Left ventricle myocardium inferior (tissue), 1 donor: ENCODE results near the gene NEURL1. TPM values are rescaled to one million over a fixed set of nuclear protein-coding genes. Genes with fewer than 3 reads are reported as not detected.
A peak's percentile ranks its signal among the peaks of the same experiment; 100 is the strongest.

Experiments
- DNase-seq: peaks from one replicate; pipeline ENCODE4 v3.0.0-alpha.2; 2020
- H3K27ac ChIP-seq: fragments of 200-600 bp; replicated peaks from 2 replicates; pipeline ENCODE4 v1.8.0; 2021
- H3K27me3 ChIP-seq: fragments of 200-600 bp; 2 replicates; pipeline ENCODE4 v1.8.0; 2021; ENCODE audit warnings: low read depth
- H3K36me3 ChIP-seq: fragments of 200-600 bp; 2 replicates; pipeline ENCODE4 v1.8.0; 2021
- H3K4me1 ChIP-seq: fragments of 200-600 bp; 2 replicates; pipeline ENCODE4 v1.8.0; 2021
- H3K4me3 ChIP-seq: fragments of 200-600 bp; 2 replicates; pipeline ENCODE4 v1.8.0; 2021; ENCODE audit warnings: mild to moderate bottlenecking, moderate library complexity
- H3K9me3 ChIP-seq: fragments of 200-600 bp; replicated peaks from 2 replicates; pipeline ENCODE4 v1.8.0; 2021
- CTCF ChIP-seq: fragments of 200-600 bp; IDR thresholded peaks from 2 replicates; pipeline ENCODE4 v1.8.0; 2021; ENCODE audit warnings: antibody characterized with exemption, mild to moderate bottlenecking, borderline replicate concordance
- intact Hi-C: fragments of 100-400 bp; cut with micrococcal nuclease; formaldehyde crosslinking; loops from one replicate; pipeline ENCODE4 v1.11.0; 2022
- long read RNA-seq: library from polyadenylated mRNA; unstranded; transcript quantifications from one replicate; pipeline ENCODE4 v2.0.0, GENCODE V29; 2021
- total RNA-seq: library from RNA; stranded (reverse); fragmentation: NEBNext Ultra II Directional; extraction: Animal tissue kit (Norgen Biotek cat#: 25700); gene quantifications from one replicate; pipeline ENCODE4 v1.2.1, GENCODE V29; 2021
- donor health status: DM: no; HTN: yes; CAD: no; lungs with severe emphysema.

The NEURL1 gene
- total RNA-seq, result 0.14 TPM
- long read RNA-seq, partial matches to known transcripts, result 0 of 1 reads
- long read RNA-seq, other reads (novel, unspliced or antisense), result 1 of 1 reads

GRCh38 chr10:103493362-103493915, at the start of gene NEURL1:
Gene NEURL1 (plus strand): TSS chr10:103493705. CDS start chr10:103494388, 683 bp downstream.
- Histone ChIP-seq H3K27me3 (peaks cover 57% of the 10 kb centered on the region), H3K4me1 (peaks cover 28% of the 10 kb centered on the region), H3K36me3 (no peaks in the 10 kb centered on the region), H3K27ac (no peak within 1 kb of the TSS), H3K4me3 (peak within 1 kb of the TSS; percentile 72), H3K9me3 (no peaks in the 10 kb centered on the region)
- no peak for DNase-seq
- no peak for TF ChIP-seq CTCF
- intact Hi-C loops, result no loop called here

- H3K27ac ChIP-seq, result peak overlapping the region; percentile 94
- TF ChIP-seq CTCF, result no peak
- H3K36me3 ChIP-seq, result peaks cover 96% of the 10 kb centered on the region
- no peaks in the 10 kb centered on the region for H3K9me3 ChIP-seq
- no peak overlapping the region for H3K4me3 ChIP-seq
- DNase-seq, result peak; percentile 47
- peaks cover 82% of the 10 kb centered on the region for H3K4me1 ChIP-seq
- no peaks in the 10 kb centered on the region for H3K27me3 ChIP-seq
- intact Hi-C loops, result no loop called here
These were observed 49.0 kb upstream of the NEURL1 start for GRCh38 chr10:103444478-103444877.

- Histone ChIP-seq H3K27me3 (no peaks in the 10 kb centered on the region), H3K36me3 (peaks cover 96% of the 10 kb centered on the region), H3K4me1 (peaks cover 90% of the 10 kb centered on the region), H3K9me3 (no peaks in the 10 kb centered on the region), H3K27ac (peak overlapping the region; percentile 94), H3K4me3 (no peak overlapping the region)
- intact Hi-C loops, result no loop called here
- no peak for DNase-seq
- no peak for TF ChIP-seq CTCF
These were observed 48.1 kb upstream of the NEURL1 start for GRCh38 chr10:103445366-103445765.

GRCh38 chr10:103445767-103446567, 47.5 kb upstream of the NEURL1 start:
- H3K9me3 ChIP-seq, result no peaks in the 10 kb centered on the region
- DNase-seq, result peak; percentile 82
- H3K4me1 ChIP-seq, result peaks cover 96% of the 10 kb centered on the region
- no peak overlapping the region for H3K4me3 ChIP-seq
- peaks cover 93% of the 10 kb centered on the region for H3K36me3 ChIP-seq
- intact Hi-C loops, result no loop called here
- no peak for TF ChIP-seq CTCF
- peak overlapping the region; percentile 94 for H3K27ac ChIP-seq
- no peaks in the 10 kb centered on the region for H3K27me3 ChIP-seq

GRCh38 chr10:103447187-103447586, 46.3 kb upstream of the NEURL1 start:
- Histone ChIP-seq H3K4me3 (no peak overlapping the region), H3K36me3 (peaks cover 81% of the 10 kb centered on the region), H3K9me3 (no peaks in the 10 kb centered on the region), H3K27ac (peak overlapping the region; percentile 94), H3K4me1 (peaks cover 96% of the 10 kb centered on the region), H3K27me3 (peaks cover 6% of the 10 kb centered on the region)
- intact Hi-C loops, result no loop called here
- TF ChIP-seq CTCF, result no peak
- DNase-seq, result no peak
